GM13977 (cell line): ENCODE measurements around the gene OR12D2.
"Not testable (repeated sequence)": the region's sequence is repeated elsewhere in the genome, so short reads cannot be mapped to it uniquely, and the experiment has no call there.

Source experiments
- DNase-seq: peaks from one replicate; pipeline ENCODE4 v3.0.0; 2012; ENCODE audit warnings: low spot score
- in situ Hi-C: fragments of 300-500 bp; cut with MboI; formaldehyde crosslinking; loops from one replicate; pipeline ENCODE4 v1.12.0; 2022; ENCODE audit warnings: low sequenced_read_pairs, low pct_unique_long_range_greater_than_20kb, mixed read lengths, inconsistent platforms; ENCODE audit not compliant: unreplicated experiment
- TF ChIP-seq, protein P1 (sequence below): IDR thresholded peaks from 2 replicates; pipeline ENCODE4 v1.5.1; 2012; ENCODE audit warnings: mild to moderate bottlenecking, control low read depth; ENCODE audit not compliant: insufficient read depth; ENCODE audit errors: extremely low read depth, missing control alignments

Gene OR12D2

DNA sequence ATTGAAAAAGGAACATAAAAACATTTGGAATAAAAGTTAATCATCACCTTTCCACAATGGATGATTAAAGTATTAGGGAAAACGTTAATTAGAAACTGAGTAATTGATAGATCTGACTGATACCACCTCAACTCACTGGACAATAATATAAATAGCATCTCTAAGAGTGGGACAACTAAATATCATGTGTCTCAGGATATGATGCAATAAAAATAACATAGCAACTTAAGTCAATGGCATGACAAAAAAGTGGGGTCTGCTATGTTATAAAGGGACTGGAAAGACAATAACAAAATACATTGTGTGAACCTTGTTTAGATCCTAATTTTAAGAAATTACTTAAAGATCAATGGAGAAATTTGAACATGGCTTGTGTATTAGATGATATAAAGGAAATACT is 29.6 kb downstream of the OR12D2 start:
- in situ Hi-C loops = no loop called here
- TF ChIP-seq, protein P1, sequence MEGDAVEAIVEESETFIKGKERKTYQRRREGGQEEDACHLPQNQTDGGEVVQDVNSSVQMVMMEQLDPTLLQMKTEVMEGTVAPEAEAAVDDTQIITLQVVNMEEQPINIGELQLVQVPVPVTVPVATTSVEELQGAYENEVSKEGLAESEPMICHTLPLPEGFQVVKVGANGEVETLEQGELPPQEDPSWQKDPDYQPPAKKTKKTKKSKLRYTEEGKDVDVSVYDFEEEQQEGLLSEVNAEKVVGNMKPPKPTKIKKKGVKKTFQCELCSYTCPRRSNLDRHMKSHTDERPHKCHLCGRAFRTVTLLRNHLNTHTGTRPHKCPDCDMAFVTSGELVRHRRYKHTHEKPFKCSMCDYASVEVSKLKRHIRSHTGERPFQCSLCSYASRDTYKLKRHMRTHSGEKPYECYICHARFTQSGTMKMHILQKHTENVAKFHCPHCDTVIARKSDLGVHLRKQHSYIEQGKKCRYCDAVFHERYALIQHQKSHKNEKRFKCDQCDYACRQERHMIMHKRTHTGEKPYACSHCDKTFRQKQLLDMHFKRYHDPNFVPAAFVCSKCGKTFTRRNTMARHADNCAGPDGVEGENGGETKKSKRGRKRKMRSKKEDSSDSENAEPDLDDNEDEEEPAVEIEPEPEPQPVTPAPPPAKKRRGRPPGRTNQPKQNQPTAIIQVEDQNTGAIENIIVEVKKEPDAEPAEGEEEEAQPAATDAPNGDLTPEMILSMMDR = no peak
- DNase-seq = no peak

DNA sequence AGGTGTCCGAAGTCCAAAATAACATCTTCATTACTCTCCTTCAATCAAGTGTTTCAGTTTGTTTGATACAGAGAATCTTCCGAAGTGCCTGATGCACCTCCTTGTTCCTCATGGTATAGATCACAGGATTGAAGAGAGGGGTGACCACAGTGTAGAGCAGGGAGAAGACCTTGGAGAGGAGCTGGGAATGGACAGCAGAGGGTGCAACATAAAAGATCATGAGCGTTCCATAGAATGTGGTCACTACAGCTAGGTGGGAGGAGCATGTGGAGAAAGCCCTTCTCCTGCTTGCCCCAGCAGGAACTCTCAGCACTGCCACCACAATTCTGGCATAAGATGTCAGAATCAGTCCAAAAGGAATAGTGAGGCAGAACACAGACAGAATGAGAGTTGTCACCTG is 31.2 kb downstream of the OR12D2 start:
- TF ChIP-seq, protein P1 = no peak
- in situ Hi-C loops = no loop called here

DNA sequence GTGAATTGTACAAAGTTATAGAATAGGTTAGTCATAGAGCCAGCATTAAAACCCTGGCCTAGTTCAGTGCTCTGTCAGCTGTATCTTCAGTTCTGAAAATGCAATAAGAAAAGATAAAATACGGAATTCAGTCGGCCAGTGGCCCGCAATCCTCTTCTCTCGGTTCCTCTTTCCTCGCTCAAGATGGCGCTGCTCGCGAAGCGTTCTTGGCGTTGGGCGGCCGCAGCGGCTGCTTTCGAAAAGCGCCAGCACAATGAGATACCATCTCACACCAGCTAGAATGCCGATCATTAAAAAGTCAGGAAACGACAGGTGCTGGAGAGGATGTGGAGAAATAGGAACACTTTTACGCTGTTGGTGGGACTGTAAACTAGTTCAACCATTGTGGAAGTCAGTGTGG is 41.3 kb downstream of the OR12D2 start:
- in situ Hi-C loops, DNase-seq: not testable (repeated sequence)

More for the DNA sequence above, 31.2 kb downstream of the OR12D2 start:
- DNase-seq = no peak

DNA sequence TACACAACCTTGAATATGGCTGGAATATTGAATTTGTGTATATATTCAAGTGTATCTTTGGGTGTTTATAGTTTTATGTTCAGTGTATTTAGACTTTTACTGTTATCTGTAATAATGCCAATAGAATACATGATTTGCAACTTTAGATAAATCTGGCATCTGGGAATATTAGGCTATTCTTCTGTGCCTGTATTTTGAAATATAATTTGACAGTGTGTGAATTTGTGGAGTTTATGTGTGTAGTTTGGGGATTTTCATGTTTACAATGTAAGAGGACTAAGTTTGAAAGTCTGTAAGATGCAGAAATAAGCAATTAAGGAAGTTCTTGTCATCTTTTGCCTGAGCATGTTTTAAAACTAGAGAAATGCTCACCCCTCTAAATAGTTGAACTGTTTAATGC is 43.6 kb downstream of the OR12D2 start, which contains the start of gene OR10C1:
Gene OR10C1 (plus strand): TSS at position 301 of the 400 bp plus-strand sequence. CDS start 710 bp downstream, outside the sequence.
- DNase-seq = no peak
- in situ Hi-C loops = no loop called here
- TF ChIP-seq, protein P1 = no peak

DNA sequence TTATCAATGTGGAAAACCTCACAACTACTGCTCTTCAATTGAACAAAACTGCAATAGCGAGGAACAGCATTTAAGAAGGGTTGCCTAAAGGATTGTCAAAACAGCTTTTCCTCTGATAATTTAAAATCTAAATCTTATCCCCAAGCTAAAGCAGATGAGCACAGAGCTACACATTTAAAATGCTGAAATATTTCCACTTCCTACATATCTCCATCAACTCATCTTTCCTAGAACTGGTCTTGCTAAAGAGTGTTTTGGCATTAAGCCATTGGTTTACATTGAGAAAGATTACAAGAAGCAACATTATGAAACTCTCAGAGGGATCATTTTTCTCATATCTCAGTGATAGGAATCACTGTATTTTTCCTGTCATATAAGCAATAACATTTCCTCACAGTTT is 47.3 kb downstream of the OR12D2 start:
- in situ Hi-C loops = no loop called here
- TF ChIP-seq, protein P1 = no peak
- no peak for DNase-seq

DNA sequence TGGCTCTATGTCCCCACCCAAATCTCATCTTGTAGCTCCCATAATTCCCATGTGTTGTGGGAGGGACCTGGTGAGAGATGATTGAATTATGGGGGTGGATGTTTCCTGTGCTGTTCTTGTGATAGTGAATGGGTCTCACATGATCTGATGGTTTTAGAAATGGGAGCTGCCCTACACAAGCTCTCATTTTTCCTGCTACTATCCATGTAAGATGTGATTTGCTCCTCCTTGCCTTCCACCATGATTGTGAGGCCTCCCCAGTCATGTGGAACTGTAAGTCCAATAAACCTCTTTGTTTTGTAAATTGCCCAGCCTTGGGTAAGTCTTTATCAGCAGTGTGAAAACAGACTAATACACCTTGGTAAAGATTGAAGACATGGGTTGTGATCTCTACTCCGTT is 48.6 kb downstream of the OR12D2 start:
- in situ Hi-C loops, DNase-seq: not testable (repeated sequence)
